Panc1 (cell line): Measurements from ENCODE around the gene RMND5A. TPM values are rescaled to one million over a fixed set of nuclear protein-coding genes. Genes with fewer than 3 reads are reported as not detected.

Source experiments
- ATAC-seq: fragments of 200-7000 bp; cut with Tn5 transposase; 2 replicates; pipeline ENCODE4 v1.9.1; 2020; ENCODE audit warnings: mild to moderate bottlenecking, moderate library complexity
- BruUV-seq: library from RNA; stranded (reverse); fragments of 400-500 nt; replicated peaks from 2 replicates; lab custom pipeline; 2021; lab: Mats Ljungman, UMichigan
- CTCF ChIA-PET: fragments of 300-600 bp; sonication (Branson Sonifier 250); formaldehyde crosslinking; loops from one replicate; lab custom pipeline; 2022; ENCODE audit warnings: antibody characterized with exemption; lab: Charles Lee
- POLR2A ChIA-PET: fragments of 300-600 bp; sonication (Branson Sonifier 250); formaldehyde crosslinking; loops from one replicate; lab custom pipeline; 2022; ENCODE audit warnings: antibody characterized with exemption; lab: Charles Lee
- DNase-seq: peaks from one replicate; pipeline ENCODE4 v3.0.0-alpha.2; 2010; ENCODE audit warnings: low read depth, low spot score
- H3K27ac ChIP-seq: 2 replicates; pipeline ENCODE4 v1.5.1; 2011; ENCODE audit warnings: mild to moderate bottlenecking, low read length, inconsistent platforms
- H3K27me3 ChIP-seq: fragments of 200-500 bp; sonication (Bioruptor generic); 2 replicates; pipeline ENCODE4 v1.6.0; 2014; ENCODE audit warnings: low read length, inconsistent platforms; ENCODE audit not compliant: control insufficient read depth, insufficient read depth
- H3K36me3 ChIP-seq: fragments of 200-500 bp; sonication (Bioruptor generic); 2 replicates; pipeline ENCODE4 v1.5.1; 2014; ENCODE audit warnings: inconsistent platforms, mild to moderate bottlenecking, low read length, moderate library complexity; ENCODE audit not compliant: control insufficient read depth, insufficient read depth
- H3K4me1 ChIP-seq: 2 replicates; pipeline ENCODE4 v1.5.1; 2011; ENCODE audit warnings: inconsistent platforms, mild to moderate bottlenecking, low read length, moderate library complexity; ENCODE audit not compliant: control insufficient read depth, insufficient read depth
- H3K4me3 ChIP-seq, 2 experiments: 2 replicates each; pipeline ENCODE4 v1.5.1; 2011 to 2012; ENCODE audit warnings: low read depth in 2 of 2, low read length in 2 of 2, mild to moderate bottlenecking in 2 of 2, inconsistent platforms in 1 of 2, moderate library complexity in 1 of 2
- H3K9me3 ChIP-seq: fragments of 200-500 bp; sonication (Bioruptor generic); 2 replicates; pipeline ENCODE4 v1.5.1; 2014; ENCODE audit warnings: low read depth, mild to moderate bottlenecking, inconsistent platforms, low read length, moderate library complexity; ENCODE audit not compliant: control insufficient read depth, insufficient read depth
- CTCF ChIP-seq: fragments of 450-650 bp; IDR thresholded peaks from 2 replicates; pipeline ENCODE4 v1.5.1; 2017; ENCODE audit warnings: mild to moderate bottlenecking
- POLR2AphosphoS5 ChIP-seq: IDR thresholded peaks from 2 replicates; pipeline ENCODE4 v1.6.1; 2012; ENCODE audit warnings: mild to moderate bottlenecking, low read depth, low read length, moderate library complexity
- SIN3A ChIP-seq: IDR thresholded peaks from 2 replicates; pipeline ENCODE4 v1.6.1; 2012; ENCODE audit warnings: low read depth, mild to moderate bottlenecking, low read length, moderate library complexity, borderline replicate concordance; ENCODE audit not compliant: insufficient read depth
- TCF7L2 ChIP-seq: IDR thresholded peaks from 2 replicates; pipeline ENCODE4 v1.6.1; 2011; ENCODE audit warnings: mild to moderate bottlenecking, low read depth, low read length, inconsistent platforms
- in situ Hi-C: cut with HindIII; loops from 2 replicates; pipeline ENCODE4 v1.10.0; 2016; ENCODE audit warnings: low sequenced_read_pairs, low pct_unique_long_range_greater_than_20kb
- intact Hi-C: fragments of 100-400 bp; cut with micrococcal nuclease; formaldehyde crosslinking; loops from one replicate; pipeline ENCODE4 v1.10.0; 2022; ENCODE audit not compliant: unreplicated experiment
- total RNA-seq: library from RNA; stranded (reverse); gene quantifications from one replicate; pipeline ENCODE4 v1.2.1, GENCODE V29; 2021; ENCODE audit not compliant: unreplicated experiment
- TF ChIP-seq, protein P1 (sequence below), 2 experiments: IDR thresholded peaks; 2 replicates each; pipeline ENCODE4 v1.6.1; 2011 to 2012; ENCODE audit warnings: low read depth in 2 of 2, control low read depth in 1 of 2, low read length in 1 of 2, mild to moderate bottlenecking in 1 of 2, moderate library complexity in 1 of 2; ENCODE audit not compliant: insufficient read depth in 1 of 2

RMND5A gene
- total RNA-seq, 1 experiment from 2014 or later: 42.8 TPM

- POLR2A ChIA-PET: interaction anchor here (0.6 kb wide), 1 partner anchor 18 kb away, joined by 5 read pairs; no protein-coding TSS in a partner anchor
- Histone ChIP-seq H3K4me3 (no peak overlapping the region), H3K27me3 (peaks cover 6% of the 10 kb centered on the region), H3K4me1 (no peaks in the 10 kb centered on the region), H3K27ac (no peak overlapping the region), H3K9me3 (no peaks in the 10 kb centered on the region), H3K36me3 (no peaks in the 10 kb centered on the region)
- ATAC-seq (peak; percentile 65), DNase-seq (no peak)
- in situ Hi-C loops: no loop called here
- TF ChIP-seq, protein P1, sequence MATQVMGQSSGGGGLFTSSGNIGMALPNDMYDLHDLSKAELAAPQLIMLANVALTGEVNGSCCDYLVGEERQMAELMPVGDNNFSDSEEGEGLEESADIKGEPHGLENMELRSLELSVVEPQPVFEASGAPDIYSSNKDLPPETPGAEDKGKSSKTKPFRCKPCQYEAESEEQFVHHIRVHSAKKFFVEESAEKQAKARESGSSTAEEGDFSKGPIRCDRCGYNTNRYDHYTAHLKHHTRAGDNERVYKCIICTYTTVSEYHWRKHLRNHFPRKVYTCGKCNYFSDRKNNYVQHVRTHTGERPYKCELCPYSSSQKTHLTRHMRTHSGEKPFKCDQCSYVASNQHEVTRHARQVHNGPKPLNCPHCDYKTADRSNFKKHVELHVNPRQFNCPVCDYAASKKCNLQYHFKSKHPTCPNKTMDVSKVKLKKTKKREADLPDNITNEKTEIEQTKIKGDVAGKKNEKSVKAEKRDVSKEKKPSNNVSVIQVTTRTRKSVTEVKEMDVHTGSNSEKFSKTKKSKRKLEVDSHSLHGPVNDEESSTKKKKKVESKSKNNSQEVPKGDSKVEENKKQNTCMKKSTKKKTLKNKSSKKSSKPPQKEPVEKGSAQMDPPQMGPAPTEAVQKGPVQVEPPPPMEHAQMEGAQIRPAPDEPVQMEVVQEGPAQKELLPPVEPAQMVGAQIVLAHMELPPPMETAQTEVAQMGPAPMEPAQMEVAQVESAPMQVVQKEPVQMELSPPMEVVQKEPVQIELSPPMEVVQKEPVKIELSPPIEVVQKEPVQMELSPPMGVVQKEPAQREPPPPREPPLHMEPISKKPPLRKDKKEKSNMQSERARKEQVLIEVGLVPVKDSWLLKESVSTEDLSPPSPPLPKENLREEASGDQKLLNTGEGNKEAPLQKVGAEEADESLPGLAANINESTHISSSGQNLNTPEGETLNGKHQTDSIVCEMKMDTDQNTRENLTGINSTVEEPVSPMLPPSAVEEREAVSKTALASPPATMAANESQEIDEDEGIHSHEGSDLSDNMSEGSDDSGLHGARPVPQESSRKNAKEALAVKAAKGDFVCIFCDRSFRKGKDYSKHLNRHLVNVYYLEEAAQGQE (IDR thresholded peaks at IDR 0.05; ENCODE audit: insufficient read depth in 1 of 2, low read depth in 2 of 2, low read length in 1 of 2): peak in 1 of 2 experiments; percentile 17; a peak in 1 of 4 replicates
- no peak for TF ChIP-seq SIN3A
- BruUV-seq: no TSS peak
- intact Hi-C loops: no loop called here
- CTCF ChIA-PET: no interaction called here
Observed at GRCh38 chr2:86790134-86790675, 70.1 kb downstream of the RMND5A start.

GRCh38 chr2:86790676-86791572 is 70.8 kb downstream of the RMND5A start, which contains the start of gene CD8A:
TSS of gene CD8A (minus strand) at chr2:86790913. CDS start at chr2:86790825, 88 bp downstream.
- DNase-seq: no peak

DNA sequence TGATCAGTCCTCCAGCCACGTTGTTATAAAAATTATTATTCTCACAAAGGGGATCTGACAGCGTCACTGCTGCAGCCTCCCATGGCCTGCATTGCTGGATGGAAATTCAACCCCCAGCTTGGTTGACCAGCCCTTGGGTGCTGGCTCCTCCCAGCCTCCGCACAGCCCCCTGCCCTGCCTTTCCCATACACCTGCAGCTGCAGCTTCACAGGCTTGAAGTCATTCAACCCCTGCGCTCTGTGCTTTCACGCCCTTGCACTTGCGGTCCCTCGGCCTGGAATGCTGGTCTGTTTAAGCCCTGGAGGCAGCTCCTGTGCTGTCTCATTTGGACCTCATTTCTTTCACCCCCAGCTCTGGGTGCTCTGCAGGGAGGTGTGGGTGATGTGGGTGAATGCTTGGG is 71.5 kb downstream of the RMND5A start:
- CTCF ChIA-PET: no interaction called here
- no peak for TF ChIP-seq POLR2AphosphoS5
- TF ChIP-seq, protein P1 (IDR thresholded peaks at IDR 0.05; ENCODE audit: insufficient read depth in 1 of 2, low read depth in 2 of 2, low read length in 1 of 2): no peak
- no peak for TF ChIP-seq SIN3A
- TF ChIP-seq TCF7L2: no peak
- TF ChIP-seq CTCF: no peak
- H3K4me3 ChIP-seq: no peak overlapping the region
- ATAC-seq: no peak
- peaks cover 6% of the 10 kb centered on the region for H3K27me3 ChIP-seq
- no peak for DNase-seq
- no TSS peak for BruUV-seq
- H3K9me3 ChIP-seq: peaks cover 10% of the 10 kb centered on the region; the same call in 1 of the 2 replicates
- no peaks in the 10 kb centered on the region for H3K4me1 ChIP-seq
- intact Hi-C loops: no loop called here
- in situ Hi-C loops: no loop called here
- H3K27ac ChIP-seq: no peak overlapping the region
- POLR2A ChIA-PET: no interaction called here
- no peaks in the 10 kb centered on the region for H3K36me3 ChIP-seq

More at GRCh38 chr2:86790676-86791572, 70.8 kb downstream of the RMND5A start, which contains the start of gene CD8A:
- ATAC-seq: peak; percentile 9; the same call in 1 of the 2 replicates
- in situ Hi-C loops (no loop called here), intact Hi-C loops (no loop called here)
- no TSS peak for BruUV-seq
- Histone ChIP-seq H3K4me3 (no peak within 1 kb of the TSS), H3K36me3 (no peaks in the 10 kb centered on the region), H3K27ac (no peak within 1 kb of the TSS), H3K9me3 (peaks cover 4% of the 10 kb centered on the region; the same call in 1 of the 2 replicates), H3K27me3 (peaks cover 6% of the 10 kb centered on the region), H3K4me1 (no peaks in the 10 kb centered on the region)
- ChIA-PET CTCF (no interaction called here), POLR2A (interaction anchor here (0.6 kb wide), 1 partner anchor 19 kb away, joined by 5 read pairs; no protein-coding TSS in a partner anchor)
- no peak for TF ChIP-seq POLR2AphosphoS5
